Suprapubic skin (tissue), 4 donors: ENCODE data around the gene KL. TPM values are rescaled to one million over a fixed set of nuclear protein-coding genes. Genes with fewer than 3 reads are reported as not detected.
A peak's percentile ranks its signal among the peaks of the same experiment; 100 is the strongest.

Source experiments
- DNase-seq, 2 donors: peaks; one replicate each; pipeline ENCODE4 v3.0.0-alpha.2; 2019; ENCODE audit warnings: low spot score in 2 of 2
- H3K27ac ChIP-seq: fragments of 200-600 bp; sonication (generic); one replicate; pipeline ENCODE4 v1.5.1; 2019
- H3K27me3 ChIP-seq: fragments of 200-600 bp; sonication (generic); one replicate; pipeline ENCODE4 v1.5.1; 2019
- H3K36me3 ChIP-seq: fragments of 200-600 bp; sonication (generic); one replicate; pipeline ENCODE4 v1.5.1; 2019
- H3K4me1 ChIP-seq: fragments of 200-600 bp; sonication (generic); one replicate; pipeline ENCODE4 v1.5.1; 2019
- H3K4me3 ChIP-seq: fragments of 200-600 bp; sonication (generic); one replicate; pipeline ENCODE4 v1.5.1; 2019; ENCODE audit warnings: mild to moderate bottlenecking
- H3K9me3 ChIP-seq: fragments of 200-600 bp; sonication (generic); one replicate; pipeline ENCODE4 v1.5.1; 2019
- CTCF ChIP-seq, 2 donors: fragments of 200-600 bp in 1 of 2; fragments of 450-650 bp in 1 of 2; sonication (generic) in 1 of 2; IDR thresholded peaks; one replicate each; pipeline ENCODE4 v1.5.1; 2016 to 2019; ENCODE audit warnings: antibody characterized with exemption in 2 of 2, mild to moderate bottlenecking in 1 of 2, moderate library complexity in 1 of 2
- EP300 ChIP-seq: sonication (generic); formaldehyde crosslinking; IDR thresholded peaks from one replicate; pipeline ENCODE4 v1.6.1; 2017; ENCODE audit warnings: antibody characterized with exemption
- POLR2A ChIP-seq, 2 donors: fragments of 450-650 bp; IDR thresholded peaks; one replicate each; pipeline ENCODE4 v1.6.1; 2017; ENCODE audit warnings: antibody characterized with exemption in 2 of 2, mild to moderate bottlenecking in 2 of 2, moderate library complexity in 2 of 2
- POLR2AphosphoS5 ChIP-seq, 3 donors: sonication (generic); formaldehyde crosslinking; IDR thresholded peaks; one replicate each; pipeline ENCODE4 v1.6.1; 2017; ENCODE audit warnings: antibody characterized with exemption in 3 of 3
- WGBS: methylation state at CpG from one replicate; pipeline ENCODE4 v1.1.5; 2018; 5-methylcytosine and 5-hydroxymethylcytosine counted together
- total RNA-seq, 4 donors: library from RNA; depleted of rRNA; stranded (reverse); fragments of >200 nt; gene quantifications; one replicate each; pipeline ENCODE4 v1.1.0, GENCODE V29; 2016

KL gene
- total RNA-seq, 4 donors from 2014 or later, result 0.95 to 1.6 (median 1.6) TPM

GRCh38 chr13:33026489-33027152 is 10.4 kb downstream of the KL start:
- 97% methylated on average over 9 of the region's 9 CpGs for WGBS
- no peak overlapping the region for H3K4me3 ChIP-seq
- H3K27me3 ChIP-seq, result no peaks in the 10 kb centered on the region
- H3K36me3 ChIP-seq, result no peaks in the 10 kb centered on the region
- H3K9me3 ChIP-seq, result no peaks in the 10 kb centered on the region
- DNase-seq, result no peak
- H3K27ac ChIP-seq, result no peak overlapping the region
- no peaks in the 10 kb centered on the region for H3K4me1 ChIP-seq
- no peak for TF ChIP-seq CTCF (IDR thresholded peaks at IDR 0.05)
- no peak for TF ChIP-seq POLR2AphosphoS5 (IDR thresholded peaks at IDR 0.05)
- TF ChIP-seq EP300, result no peak
- no peak for TF ChIP-seq POLR2A (IDR thresholded peaks at IDR 0.05)

DNA sequence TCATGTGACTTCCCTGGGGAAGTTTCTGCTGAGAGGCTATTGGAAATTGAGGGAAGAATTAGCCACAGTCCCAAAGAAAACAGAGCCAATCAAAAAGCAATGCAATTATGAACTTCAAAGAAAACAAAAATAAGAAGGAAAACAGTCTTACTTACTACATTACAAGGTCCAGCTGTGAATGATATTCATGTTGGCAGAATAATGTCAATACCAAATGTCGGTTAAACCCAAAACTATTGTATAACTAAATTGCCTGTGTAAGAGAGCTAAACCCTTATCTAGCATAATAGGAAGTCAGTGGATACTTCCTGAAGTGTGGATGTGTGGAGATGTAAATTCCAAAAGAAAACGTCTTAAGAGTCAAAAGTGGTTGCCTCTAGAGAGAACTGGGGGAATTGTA is 12.4 kb downstream of the KL start:
- no peak for TF ChIP-seq POLR2AphosphoS5 (IDR thresholded peaks at IDR 0.05)
- TF ChIP-seq POLR2A (IDR thresholded peaks at IDR 0.05), result no peak
- no peak for TF ChIP-seq EP300
- TF ChIP-seq CTCF (IDR thresholded peaks at IDR 0.05), result no peak
- 57% methylated on average over 2 of the region's 2 CpGs for WGBS
- H3K9me3 ChIP-seq, result no peaks in the 10 kb centered on the region

DNA sequence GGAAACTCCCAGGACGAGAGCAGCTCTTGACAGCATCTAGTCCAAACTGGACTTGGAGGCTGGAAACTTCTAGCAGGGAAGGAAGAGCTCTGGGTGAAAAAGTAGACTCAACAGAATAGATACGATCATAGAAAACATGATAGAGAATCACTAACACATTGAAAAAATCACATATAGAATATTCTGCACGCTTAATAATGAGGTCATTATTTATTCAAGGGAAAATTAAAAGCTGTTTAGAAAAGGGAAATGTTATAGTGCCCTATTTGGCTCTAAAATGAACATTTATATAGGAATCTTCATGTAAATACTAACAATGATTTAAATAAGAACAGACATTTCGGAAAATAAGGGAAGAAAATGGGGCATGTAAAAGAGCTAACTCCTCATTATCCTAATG is 15.1 kb downstream of the KL start:
- no peaks in the 10 kb centered on the region for H3K27me3 ChIP-seq
- DNase-seq, result no peak
- no peaks in the 10 kb centered on the region for H3K9me3 ChIP-seq
- H3K4me1 ChIP-seq, result no peaks in the 10 kb centered on the region
- no peak overlapping the region for H3K27ac ChIP-seq
- WGBS, result 93% methylated on average over 4 of the region's 4 CpGs
- TF ChIP-seq EP300 (no peak), POLR2A (IDR thresholded peaks at IDR 0.05) (no peak), POLR2AphosphoS5 (IDR thresholded peaks at IDR 0.05) (no peak), CTCF (IDR thresholded peaks at IDR 0.05) (no peak)
- H3K36me3 ChIP-seq, result no peaks in the 10 kb centered on the region
- no peak overlapping the region for H3K4me3 ChIP-seq

More for the DNA sequence above, 12.4 kb downstream of the KL start:
- H3K4me1 ChIP-seq, result no peaks in the 10 kb centered on the region
- DNase-seq, result no peak
- no peak overlapping the region for H3K4me3 ChIP-seq
- H3K27ac ChIP-seq, result no peak overlapping the region
- H3K36me3 ChIP-seq, result no peaks in the 10 kb centered on the region
- H3K27me3 ChIP-seq, result no peaks in the 10 kb centered on the region

DNA sequence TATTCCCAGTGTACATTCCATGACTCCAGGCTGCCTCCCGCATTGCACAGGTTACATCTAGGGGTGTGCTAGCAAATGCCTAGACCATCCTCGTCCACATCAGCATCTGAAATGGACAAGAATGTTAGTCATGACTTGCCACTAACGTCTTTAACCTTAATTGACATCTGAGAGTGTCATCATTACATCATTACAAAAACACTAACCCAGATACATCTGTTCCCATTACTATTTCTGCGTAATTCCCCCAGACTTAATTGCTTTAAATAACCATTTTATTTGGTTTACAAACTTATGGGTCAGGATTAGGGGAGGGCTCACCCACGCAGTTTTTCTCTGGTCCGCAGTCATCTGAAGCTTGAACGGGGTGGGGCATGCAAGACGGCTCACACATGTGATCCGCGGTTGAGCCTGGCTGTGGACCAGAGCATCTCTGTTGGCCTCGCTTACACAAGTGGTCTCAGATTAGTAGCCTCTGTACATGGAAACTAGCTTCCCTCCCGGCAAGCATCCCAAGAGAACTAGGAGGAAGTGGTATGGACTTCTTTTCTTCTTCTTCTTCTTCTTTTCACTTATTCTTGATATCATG is 15.9 kb downstream of the KL start:
- H3K9me3 ChIP-seq, result no peaks in the 10 kb centered on the region
- DNase-seq, result no peak
- H3K4me1 ChIP-seq, result no peaks in the 10 kb centered on the region
- no peaks in the 10 kb centered on the region for H3K27me3 ChIP-seq
- H3K27ac ChIP-seq, result no peak overlapping the region
- no peak overlapping the region for H3K4me3 ChIP-seq
- H3K36me3 ChIP-seq, result no peaks in the 10 kb centered on the region
- TF ChIP-seq POLR2A (IDR thresholded peaks at IDR 0.05), result no peak
- no peak for TF ChIP-seq CTCF (IDR thresholded peaks at IDR 0.05)
- no peak for TF ChIP-seq EP300
- TF ChIP-seq POLR2AphosphoS5 (IDR thresholded peaks at IDR 0.05), result no peak
- 64% methylated on average over 12 of the region's 12 CpGs for WGBS

GRCh38 chr13:33033051-33033812 is 17.0 kb downstream of the KL start:
- H3K27ac ChIP-seq, result no peak overlapping the region
- WGBS, result 74% methylated on average over 14 of the region's 14 CpGs
- H3K9me3 ChIP-seq, result no peaks in the 10 kb centered on the region
- no peak for TF ChIP-seq CTCF (IDR thresholded peaks at IDR 0.05)
- no peak for TF ChIP-seq EP300
- no peak for TF ChIP-seq POLR2A (IDR thresholded peaks at IDR 0.05)
- TF ChIP-seq POLR2AphosphoS5 (IDR thresholded peaks at IDR 0.05), result no peak
- H3K36me3 ChIP-seq, result no peaks in the 10 kb centered on the region
- peak overlapping the region; percentile 7 for H3K4me3 ChIP-seq
- H3K4me1 ChIP-seq, result no peaks in the 10 kb centered on the region
- no peak for DNase-seq
- H3K27me3 ChIP-seq, result no peaks in the 10 kb centered on the region
